ENCODE results near the gene APOL3. TPM values are rescaled to one million over a fixed set of nuclear protein-coding genes. Genes with fewer than 3 reads are reported as not detected.
"Not testable (repeated sequence)": the region's sequence is repeated elsewhere in the genome, so short reads cannot be mapped to it uniquely, and the experiment has no call there.

APOL3 gene
- total RNA-seq, 1 donor from 2014 or later = not detected

- H3K27me3 Mint-ChIP-seq = peaks cover under 1% of the 10 kb centered on the region
- no peak overlapping the region for H3K4me3 Mint-ChIP-seq (ENCODE audit: low read depth)
- no peak for TF ChIP-seq CTCF (IDR thresholded peaks at IDR 0.05; ENCODE audit: unreplicated experiment)
- H3K4me1 Mint-ChIP-seq (ENCODE audit: low read depth) = no peaks in the 10 kb centered on the region
- H3K9me3 Mint-ChIP-seq (ENCODE audit: low read depth) = no peaks in the 10 kb centered on the region
- H3K36me3 Mint-ChIP-seq (ENCODE audit: insufficient read depth) = no peaks in the 10 kb centered on the region
- H3K27ac Mint-ChIP-seq = no peak overlapping the region
- no peak for DNase-seq (ENCODE audit: low spot score, unreplicated experiment)
These were observed 30.7 kb upstream of the APOL3 start for GRCh38 chr22:36191106-36191836.

- not testable (repeated sequence) for H3K4me1 Mint-ChIP-seq (ENCODE audit: low read depth); DNase-seq (ENCODE audit: low spot score, unreplicated experiment); H3K27ac Mint-ChIP-seq; H3K4me3 Mint-ChIP-seq (ENCODE audit: low read depth); H3K27me3 Mint-ChIP-seq; H3K36me3 Mint-ChIP-seq (ENCODE audit: insufficient read depth); H3K9me3 Mint-ChIP-seq (ENCODE audit: low read depth)
These were observed 27.3 kb upstream of the APOL3 start for GRCh38 chr22:36187862-36188261.

GRCh38 chr22:36185828-36186624 lies 25.5 kb upstream of the APOL3 start:
- TF ChIP-seq CTCF (IDR thresholded peaks at IDR 0.05; ENCODE audit: unreplicated experiment) = no peak

GRCh38 chr22:36184433-36185025 lies 24.0 kb upstream of the APOL3 start:
- H3K4me1 Mint-ChIP-seq (ENCODE audit: low read depth) = peaks cover 6% of the 10 kb centered on the region
- no peaks in the 10 kb centered on the region for H3K36me3 Mint-ChIP-seq (ENCODE audit: insufficient read depth)
- no peak for DNase-seq (ENCODE audit: low spot score, unreplicated experiment)
- no peaks in the 10 kb centered on the region for H3K9me3 Mint-ChIP-seq (ENCODE audit: low read depth)
- TF ChIP-seq CTCF (IDR thresholded peaks at IDR 0.05; ENCODE audit: unreplicated experiment) = no peak
- no peak overlapping the region for H3K4me3 Mint-ChIP-seq (ENCODE audit: low read depth)
- H3K27ac Mint-ChIP-seq = no peak overlapping the region
- H3K27me3 Mint-ChIP-seq = peaks cover 8% of the 10 kb centered on the region

More at GRCh38 chr22:36185828-36186624, 25.5 kb upstream of the APOL3 start:
- Mint-ChIP-seq H3K36me3 (ENCODE audit: insufficient read depth) (no peaks in the 10 kb centered on the region), H3K4me3 (ENCODE audit: low read depth) (no peak overlapping the region), H3K9me3 (ENCODE audit: low read depth) (no peaks in the 10 kb centered on the region), H3K4me1 (ENCODE audit: low read depth) (peaks cover 6% of the 10 kb centered on the region), H3K27ac (no peak overlapping the region), H3K27me3 (peaks cover 8% of the 10 kb centered on the region)
- DNase-seq (ENCODE audit: low spot score, unreplicated experiment) = no peak

GRCh38 chr22:36183446-36183845 lies 22.9 kb upstream of the APOL3 start:
- no peak overlapping the region for H3K4me3 Mint-ChIP-seq (ENCODE audit: low read depth)
- no peak overlapping the region for H3K27ac Mint-ChIP-seq
- H3K36me3 Mint-ChIP-seq (ENCODE audit: insufficient read depth) = no peaks in the 10 kb centered on the region
- peaks cover 6% of the 10 kb centered on the region for H3K4me1 Mint-ChIP-seq (ENCODE audit: low read depth)
- H3K27me3 Mint-ChIP-seq = peaks cover 8% of the 10 kb centered on the region
- no peaks in the 10 kb centered on the region for H3K9me3 Mint-ChIP-seq (ENCODE audit: low read depth)
- no peak for DNase-seq (ENCODE audit: low spot score, unreplicated experiment)
- no peak for TF ChIP-seq CTCF (IDR thresholded peaks at IDR 0.05; ENCODE audit: unreplicated experiment)
